Astrocyte of the cerebellum (primary cell): Measurements from ENCODE around the gene URI1.

ENCODE experiments used
- DNase-seq: peaks from one replicate; pipeline ENCODE4 v3.0.0-alpha.2; 2011; ENCODE audit warnings: low read depth
- H3K4me3 ChIP-seq: 2 replicates; pipeline ENCODE4 v1.5.1; 2011; ENCODE audit warnings: mild to moderate bottlenecking, low read depth, low read length, moderate library complexity
- in situ Hi-C: cut with HindIII; loops from 2 replicates; pipeline ENCODE4 v1.10.0; 2017; ENCODE audit warnings: low sequenced_read_pairs
- TF ChIP-seq, protein P1 (sequence below): IDR thresholded peaks from 2 replicates; pipeline ENCODE4 v1.5.1; 2012; ENCODE audit warnings: low read length, low read depth, moderate library complexity, mild to moderate bottlenecking; ENCODE audit errors: missing control alignments

URI1 gene

DNA sequence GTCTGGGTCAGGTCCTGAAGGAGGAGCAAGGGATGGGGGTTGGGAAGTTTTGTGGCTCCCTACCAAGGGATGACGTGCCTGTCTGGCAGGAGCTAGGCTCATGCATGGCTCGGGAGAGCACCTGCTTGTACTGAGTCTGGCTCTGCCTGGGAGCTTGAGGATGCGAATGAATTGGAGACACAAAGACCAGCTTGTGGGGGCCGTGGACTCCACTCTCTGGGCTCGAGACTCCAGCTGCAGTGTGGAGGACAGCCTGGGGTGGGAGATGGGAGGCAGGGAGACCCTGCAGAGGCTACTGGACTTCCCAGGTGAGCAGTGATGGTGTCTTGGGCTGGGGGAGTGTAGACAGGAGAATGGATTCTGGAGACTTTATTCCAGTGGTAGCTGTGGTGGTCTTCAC, 15.2 kb upstream of the URI1 start:
- TF ChIP-seq, protein P1, sequence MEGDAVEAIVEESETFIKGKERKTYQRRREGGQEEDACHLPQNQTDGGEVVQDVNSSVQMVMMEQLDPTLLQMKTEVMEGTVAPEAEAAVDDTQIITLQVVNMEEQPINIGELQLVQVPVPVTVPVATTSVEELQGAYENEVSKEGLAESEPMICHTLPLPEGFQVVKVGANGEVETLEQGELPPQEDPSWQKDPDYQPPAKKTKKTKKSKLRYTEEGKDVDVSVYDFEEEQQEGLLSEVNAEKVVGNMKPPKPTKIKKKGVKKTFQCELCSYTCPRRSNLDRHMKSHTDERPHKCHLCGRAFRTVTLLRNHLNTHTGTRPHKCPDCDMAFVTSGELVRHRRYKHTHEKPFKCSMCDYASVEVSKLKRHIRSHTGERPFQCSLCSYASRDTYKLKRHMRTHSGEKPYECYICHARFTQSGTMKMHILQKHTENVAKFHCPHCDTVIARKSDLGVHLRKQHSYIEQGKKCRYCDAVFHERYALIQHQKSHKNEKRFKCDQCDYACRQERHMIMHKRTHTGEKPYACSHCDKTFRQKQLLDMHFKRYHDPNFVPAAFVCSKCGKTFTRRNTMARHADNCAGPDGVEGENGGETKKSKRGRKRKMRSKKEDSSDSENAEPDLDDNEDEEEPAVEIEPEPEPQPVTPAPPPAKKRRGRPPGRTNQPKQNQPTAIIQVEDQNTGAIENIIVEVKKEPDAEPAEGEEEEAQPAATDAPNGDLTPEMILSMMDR = no peak
- no peak for DNase-seq
- in situ Hi-C loops = no loop called here
- no peak overlapping the region for H3K4me3 ChIP-seq

DNA sequence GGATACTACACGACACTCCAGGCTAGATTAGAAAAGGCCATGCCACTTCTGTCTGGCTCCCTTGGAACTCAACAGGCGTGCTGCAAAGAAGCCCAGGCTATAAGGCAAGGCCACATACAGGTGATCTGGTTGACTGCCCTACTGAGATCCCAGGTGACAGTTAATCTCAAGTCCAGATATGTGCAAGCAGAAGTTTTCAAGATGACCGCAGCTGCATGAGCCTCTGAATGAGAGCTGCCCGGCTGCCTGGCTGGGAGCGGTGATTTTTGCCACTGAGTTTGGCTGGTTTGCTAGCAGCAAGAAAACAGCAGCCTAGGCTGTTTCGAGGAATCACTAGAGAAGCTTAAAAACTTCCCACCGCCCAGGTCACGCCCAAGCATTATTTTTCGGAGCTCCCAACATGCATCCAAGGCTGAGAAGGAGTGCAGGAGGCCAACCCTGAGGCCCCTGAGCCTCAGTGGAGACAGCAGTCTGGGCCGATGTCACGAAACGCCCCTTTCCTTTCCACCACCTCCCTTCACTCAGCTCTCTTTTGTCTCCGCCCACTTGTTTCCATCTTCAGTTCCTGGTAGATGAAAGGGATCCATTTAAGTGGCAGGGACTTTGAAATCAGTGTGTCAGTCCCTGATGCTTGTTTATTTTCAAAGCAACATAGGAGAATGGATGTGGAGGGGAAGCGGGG, 14.0 kb upstream of the URI1 start:
- no peak overlapping the region for H3K4me3 ChIP-seq
- no peak for DNase-seq
- TF ChIP-seq, protein P1 = no peak
- in situ Hi-C loops = no loop called here

DNA sequence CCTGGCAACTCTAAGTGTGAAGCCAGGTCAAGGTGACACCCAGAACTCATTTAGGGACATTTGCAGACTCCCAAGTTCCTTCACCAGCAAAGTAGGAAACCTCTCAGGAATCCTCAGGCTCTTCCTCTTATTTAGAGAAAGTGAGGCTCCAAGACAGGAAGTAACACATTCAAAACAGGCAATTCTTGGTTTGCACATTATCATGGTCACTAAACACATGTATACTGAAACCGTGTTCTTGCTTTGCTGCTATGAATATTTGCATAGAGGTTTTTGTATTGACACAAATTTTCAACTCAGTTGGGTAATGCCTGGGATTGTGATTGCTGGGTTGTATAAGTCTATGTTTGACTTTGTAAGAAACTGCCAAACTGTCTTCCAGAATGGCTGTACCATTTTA, 13.2 kb upstream of the URI1 start:
- TF ChIP-seq, protein P1 = no peak
- H3K4me3 ChIP-seq = no peak overlapping the region
- no peak for DNase-seq
- in situ Hi-C loops = no loop called here

DNA sequence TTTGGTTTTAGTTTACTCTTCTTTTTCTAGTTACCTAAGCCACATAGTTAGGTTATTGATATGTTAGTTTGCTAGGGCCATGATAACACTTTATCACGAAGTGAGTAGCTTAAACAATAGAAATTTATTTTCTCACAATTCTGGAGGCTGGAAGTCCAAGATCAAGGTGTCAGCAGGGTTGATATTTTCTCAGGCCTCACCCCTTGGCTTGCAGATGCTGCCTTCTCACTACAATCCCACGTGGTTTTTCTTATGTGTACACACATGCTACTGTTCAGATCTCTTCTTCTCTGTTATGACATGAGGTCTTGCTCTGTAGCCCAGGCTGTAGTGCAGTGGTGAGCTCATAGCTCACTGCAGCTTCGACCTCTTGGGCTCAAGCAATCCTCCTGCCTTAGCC, 7.8 kb upstream of the URI1 start:
- DNase-seq = no peak
- in situ Hi-C loops = no loop called here
- H3K4me3 ChIP-seq = no peak overlapping the region
- TF ChIP-seq, protein P1 = no peak

DNA sequence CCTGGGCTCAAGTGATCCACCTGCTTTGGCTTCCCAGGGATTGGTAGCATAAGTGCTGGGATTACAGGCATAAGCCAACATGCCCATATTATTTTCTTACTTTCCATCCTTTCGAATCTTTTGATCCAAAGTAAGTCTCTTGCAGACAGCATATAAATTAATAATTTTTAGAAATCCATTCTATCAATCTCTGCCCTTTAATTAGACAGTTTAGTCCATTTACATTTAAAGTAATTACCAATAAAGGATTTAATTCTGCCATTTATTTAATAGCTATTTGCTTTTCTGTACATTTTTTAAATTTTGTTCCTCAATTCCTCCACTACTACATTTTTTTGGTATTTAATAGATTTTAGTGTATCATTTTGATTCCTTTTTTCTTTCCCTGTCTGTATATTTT, 7.3 kb upstream of the URI1 start:
- in situ Hi-C loops = no loop called here
- TF ChIP-seq, protein P1 = no peak
- no peak for DNase-seq
- no peak overlapping the region for H3K4me3 ChIP-seq

DNA sequence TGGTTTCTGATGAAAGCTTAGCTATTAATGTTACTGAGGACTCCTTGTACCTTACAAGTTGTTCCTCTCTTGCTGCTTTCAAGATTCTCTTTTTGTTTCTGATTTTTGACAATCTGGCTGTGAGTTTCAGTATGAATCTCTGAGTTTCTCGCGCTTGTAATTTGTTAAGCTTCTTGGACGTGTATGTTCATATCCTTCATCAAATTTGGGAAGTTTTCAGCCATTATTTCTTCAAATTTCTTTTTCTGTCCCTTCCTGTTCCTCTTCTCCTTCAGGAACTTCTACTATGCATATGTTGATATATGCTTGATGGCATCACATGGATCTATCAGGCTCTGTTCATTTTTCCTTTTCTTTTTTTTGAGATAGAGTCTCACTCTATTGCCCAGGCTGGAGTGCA, 5.6 kb upstream of the URI1 start:
- in situ Hi-C loops = no loop called here
- DNase-seq = no peak
- no peak overlapping the region for H3K4me3 ChIP-seq
- TF ChIP-seq, protein P1 = no peak
